Renal cortical epithelial cell (primary cell): ENCODE data around the gene EGLN3. TPM values are rescaled to one million over a fixed set of nuclear protein-coding genes. Genes with fewer than 3 reads are reported as not detected.
"Not testable (repeated sequence)": the region's sequence is repeated elsewhere in the genome, so short reads cannot be mapped to it uniquely, and the experiment has no call there.

Experiments
- DNase-seq: peaks from one replicate; pipeline ENCODE4 v3.0.0-alpha.2; 2011; ENCODE audit warnings: low read depth
- total RNA-seq: library from RNA; depleted of rRNA; stranded (reverse); fragments of >200 nt; gene quantifications from 2 replicates; pipeline ENCODE4 v1.2.3, GENCODE V29; 2014

The EGLN3 gene
- total RNA-seq, 1 donor from 2014 or later: 13.1 TPM

DNA sequence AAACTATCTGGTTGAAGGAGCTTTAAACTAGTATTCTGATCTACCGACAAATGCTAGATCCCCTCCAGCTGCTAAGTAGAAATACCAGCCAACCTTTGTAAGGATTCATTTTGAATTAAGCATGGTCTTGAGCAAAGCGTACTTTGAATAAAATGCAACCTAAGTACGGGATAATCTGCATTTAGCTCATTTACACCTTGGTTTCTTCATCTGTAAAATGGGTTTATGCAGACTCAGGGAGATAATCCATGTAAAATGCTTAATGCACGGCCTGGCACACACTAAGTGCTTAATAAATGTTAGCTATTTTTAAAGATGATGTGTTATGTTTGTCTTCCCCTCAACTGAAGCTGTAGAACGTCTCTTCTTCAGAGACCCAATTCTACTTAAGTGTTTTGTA, 15.9 kb downstream of the EGLN3 start:
- no peak for DNase-seq

DNA sequence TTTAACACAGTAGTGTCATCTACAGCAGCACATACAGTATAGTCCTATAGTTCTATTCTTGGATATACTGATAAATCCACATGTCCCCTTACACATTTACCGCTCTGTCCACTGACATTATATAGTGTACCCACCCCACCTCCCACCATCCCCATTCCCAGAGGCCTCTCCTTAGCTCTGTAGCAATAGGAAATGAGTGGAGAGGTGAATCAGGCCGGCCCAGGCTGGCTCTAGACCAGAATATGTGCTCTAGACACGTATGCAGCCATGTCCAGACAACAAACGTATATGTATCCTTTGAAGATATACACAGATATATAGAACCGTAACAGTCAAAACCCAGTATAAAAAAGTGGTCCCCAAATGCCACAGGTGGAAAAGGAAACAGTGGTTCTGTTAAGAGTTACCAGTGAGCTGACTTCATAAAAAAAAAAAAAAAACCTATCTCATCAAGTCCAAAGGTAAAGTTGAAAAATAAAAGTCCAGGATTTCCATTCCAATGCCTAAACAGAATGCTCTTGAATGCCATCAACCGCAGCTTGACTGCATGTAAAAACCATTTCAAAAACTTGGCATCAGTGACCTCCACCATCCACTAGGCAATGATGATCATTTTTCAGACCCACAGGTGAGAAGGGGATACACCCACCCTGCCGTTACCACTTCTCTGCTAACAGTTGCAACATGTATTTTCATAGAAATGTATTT, 16.7 kb downstream of the EGLN3 start:
- DNase-seq: peak; percentile 83

DNA sequence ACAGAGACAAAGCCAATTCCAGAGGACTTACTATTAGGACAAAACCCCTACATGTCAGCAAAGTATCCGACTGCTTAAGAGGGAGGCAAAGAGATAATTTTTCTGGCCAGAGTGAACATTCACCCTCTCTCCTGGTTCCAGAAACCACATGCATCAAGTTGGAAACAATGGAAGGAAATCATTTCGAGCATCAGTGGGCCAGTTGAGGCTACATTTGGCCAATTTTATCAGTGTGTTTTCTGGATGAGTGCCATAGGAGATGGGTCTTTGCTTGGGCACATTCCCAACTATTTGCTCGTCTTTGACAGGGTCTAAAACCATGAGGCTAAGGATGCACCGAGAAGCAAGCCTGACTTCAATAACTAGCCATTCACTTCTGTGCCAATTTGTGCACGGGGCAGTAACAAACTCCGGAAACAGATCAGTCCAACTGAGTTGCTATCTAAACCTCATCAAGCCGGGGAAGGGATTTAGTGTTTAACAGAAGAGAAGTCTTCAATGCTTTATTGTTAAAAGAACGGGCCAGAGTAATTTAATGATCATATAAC, 17.4 kb downstream of the EGLN3 start:
- no peak for DNase-seq

DNA sequence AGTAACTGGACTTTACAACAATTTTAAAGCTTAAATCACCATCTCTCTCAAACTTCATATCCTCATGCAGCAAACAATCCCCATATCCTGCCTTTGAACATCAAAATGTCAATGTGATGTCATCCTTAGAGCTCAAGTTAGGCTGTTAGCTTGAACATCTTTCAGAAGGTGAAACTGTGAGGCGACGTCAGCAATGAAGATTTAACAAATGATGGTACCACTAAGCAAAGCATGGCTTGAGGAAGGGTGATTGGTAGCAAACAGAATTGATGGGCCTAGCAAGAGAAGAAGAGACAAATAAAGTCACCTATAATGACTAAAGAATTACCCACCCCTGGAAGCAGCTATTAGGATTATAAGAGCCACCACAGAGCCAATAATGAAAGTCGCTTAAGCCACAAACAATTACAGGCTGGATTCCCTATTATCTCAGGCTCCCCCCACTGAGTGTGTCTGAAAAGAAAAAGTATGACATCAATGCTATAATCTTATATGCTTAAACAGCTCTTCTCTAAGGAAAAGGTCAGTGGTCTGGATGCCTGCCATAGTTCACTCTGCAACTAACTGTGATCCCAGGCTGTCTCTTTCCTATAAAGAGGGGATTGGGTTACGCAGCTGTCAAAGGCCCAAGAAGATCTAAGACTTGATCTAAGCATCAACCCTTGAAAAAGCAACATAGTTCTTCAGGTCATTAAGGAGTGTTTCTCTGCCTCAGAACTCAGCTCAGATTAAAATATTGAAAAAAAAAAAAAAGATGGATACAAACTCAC, 18.1 kb downstream of the EGLN3 start:
- no peak for DNase-seq

DNA sequence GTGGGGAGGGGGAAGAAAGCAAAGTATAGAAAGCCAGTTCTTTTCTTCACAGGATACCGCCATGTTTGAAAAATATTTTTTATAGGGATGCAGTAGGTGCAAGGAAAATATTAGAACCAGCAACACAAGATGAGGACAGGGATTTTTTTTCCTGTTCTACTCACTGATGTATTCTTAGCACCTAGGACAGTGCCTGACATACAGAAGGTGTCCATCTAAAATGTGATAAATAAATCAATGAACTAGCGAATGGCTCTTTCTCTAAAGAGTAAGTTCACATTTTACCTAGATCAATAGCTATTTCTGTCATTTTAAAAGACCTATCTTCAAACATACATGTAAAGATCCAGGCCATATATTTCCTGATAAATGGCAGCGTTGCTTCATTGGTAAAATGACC, 18.8 kb downstream of the EGLN3 start:
- DNase-seq: no peak

DNA sequence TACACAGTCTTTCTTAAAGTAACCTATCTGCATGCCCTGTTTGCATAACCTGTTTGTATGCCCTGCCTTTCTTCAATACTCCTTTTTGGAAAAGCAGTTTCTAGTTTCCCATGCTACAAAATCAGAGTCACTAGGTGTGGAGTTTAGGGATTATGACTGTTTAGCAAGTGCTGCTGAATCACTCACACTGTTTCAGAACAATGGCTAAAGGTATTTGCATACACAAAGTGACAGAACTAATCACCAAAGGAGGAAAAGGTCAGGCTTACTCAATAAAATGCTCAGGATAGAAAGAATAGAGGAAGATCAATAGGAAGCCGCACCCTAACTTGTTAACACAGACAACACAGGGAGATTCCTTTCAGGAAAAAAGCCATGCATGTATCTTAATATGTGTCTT, 19.4 kb downstream of the EGLN3 start:
- DNase-seq: peak; percentile 82

DNA sequence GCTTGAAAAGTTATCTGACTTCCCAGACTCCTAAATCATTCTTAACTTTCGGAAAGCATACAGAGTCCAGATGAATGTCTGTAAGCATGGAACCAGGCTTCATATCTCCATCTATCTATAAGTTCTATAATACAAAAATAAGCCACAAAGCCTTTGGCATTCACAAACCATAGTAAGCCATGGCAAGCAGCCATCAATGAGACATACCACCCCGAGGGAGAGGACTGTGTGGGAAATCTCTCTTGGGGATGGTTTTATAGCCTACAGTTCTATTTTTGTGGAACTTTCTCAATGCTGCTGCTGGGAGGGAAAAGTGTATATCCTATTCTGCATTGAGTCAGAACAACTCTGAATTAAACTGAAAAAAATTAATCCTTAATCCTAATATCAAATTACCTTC, 20.4 kb downstream of the EGLN3 start:
- DNase-seq: no peak

DNA sequence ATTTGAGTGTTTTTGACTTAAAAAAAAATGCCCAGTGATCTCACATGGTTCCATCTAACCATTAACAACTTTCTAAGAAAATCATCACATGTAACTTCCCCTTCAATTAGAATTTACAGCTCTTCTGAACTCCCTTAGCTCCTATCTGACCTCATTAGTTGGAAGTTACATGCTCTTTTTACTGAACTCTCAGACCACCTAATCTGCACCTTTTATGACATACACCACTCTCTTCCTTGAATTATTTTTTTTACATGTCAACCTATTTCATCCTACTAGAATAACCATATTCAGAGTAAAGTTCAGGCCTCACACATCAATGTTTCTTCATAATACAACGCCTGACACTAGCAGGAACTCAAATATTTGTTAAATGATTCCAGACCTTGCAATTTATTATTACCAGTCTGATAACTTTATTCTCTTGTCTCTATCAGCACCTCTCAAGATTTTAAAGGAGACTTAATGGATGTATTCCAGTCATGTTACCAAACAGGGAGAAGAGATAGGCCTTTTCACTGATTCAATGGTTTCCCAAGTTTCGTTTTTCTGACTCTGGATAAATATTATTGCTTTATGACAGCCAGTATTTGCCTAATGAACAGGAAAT, 21.0 kb downstream of the EGLN3 start:
- no peak for DNase-seq

DNA sequence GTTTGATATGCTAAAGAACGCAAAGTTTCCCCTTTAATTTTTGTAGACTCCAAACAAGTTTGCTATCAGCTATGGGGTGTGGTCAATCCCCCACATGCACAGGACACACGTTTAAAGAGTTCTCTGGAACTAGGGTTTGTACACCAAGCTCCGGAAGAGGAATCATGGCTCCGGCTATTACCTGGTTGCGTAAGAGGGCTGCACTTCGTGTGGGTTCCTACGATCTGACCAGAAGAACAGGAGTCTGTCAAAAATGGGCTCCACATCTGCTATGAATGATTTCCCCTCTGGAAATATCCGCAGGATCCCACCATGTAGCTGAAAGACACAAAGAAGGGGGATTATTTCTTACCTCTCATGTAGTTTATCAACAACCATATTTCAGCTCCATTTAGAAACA, 22.0 kb downstream of the EGLN3 start:
- no peak for DNase-seq

DNA sequence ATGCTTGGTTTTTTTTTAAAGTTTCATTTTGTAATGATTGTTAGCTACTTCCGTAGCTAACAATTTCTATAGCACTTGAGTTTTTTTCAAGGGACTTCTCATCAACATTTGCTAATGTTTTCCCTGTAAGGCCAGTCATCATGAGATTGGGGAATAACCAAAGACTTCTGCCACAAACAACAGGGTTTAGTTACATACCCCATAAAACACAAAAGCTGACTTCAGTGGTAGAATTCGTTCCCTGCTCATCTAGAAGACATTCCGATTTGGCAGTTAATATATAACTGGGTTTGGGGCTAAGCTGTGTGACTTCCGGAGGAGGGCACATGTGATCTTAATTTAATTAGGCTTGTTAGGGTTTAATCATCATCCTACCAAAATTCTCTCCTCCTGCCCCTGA, 22.9 kb downstream of the EGLN3 start:
- DNase-seq: peak; percentile 61

DNA sequence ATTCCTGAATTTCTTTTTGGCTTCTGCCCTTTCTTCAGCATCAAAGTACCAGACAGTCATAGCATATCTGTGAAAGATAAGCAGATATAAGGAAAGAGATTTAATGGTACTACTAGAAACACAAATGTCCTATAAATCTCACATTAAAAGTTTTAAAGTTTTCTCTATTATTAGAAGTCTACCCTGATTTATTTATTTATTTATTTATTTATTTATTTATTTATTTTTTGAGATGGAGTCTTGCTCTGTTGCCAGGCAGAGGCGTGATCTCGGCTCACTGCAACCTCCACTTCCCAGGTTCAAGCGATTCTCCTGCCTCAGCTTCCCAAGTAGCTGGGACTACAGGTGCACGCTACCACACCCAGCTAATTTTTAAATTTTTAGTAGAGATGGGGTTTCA, 23.9 kb downstream of the EGLN3 start:
- not testable (repeated sequence) for DNase-seq

DNA sequence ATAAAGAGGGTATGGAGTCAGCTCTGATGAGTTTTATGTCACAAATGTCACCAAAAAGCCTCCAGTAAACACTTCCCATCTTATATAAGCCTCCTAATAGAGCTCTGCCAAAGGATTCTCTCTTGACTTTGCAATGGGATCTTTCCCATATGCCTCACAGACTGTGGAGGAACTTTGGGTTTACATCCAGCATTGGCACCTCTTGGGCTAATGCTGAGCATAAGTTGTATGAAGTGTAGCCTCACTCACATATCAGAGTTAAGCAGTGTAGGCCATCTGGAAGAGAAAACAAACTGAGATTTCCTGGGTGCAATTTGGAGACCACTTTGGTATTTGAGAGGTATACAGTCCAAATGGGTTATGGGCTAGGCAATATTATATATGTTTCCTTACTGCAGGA, 24.9 kb downstream of the EGLN3 start:
- no peak for DNase-seq

DNA sequence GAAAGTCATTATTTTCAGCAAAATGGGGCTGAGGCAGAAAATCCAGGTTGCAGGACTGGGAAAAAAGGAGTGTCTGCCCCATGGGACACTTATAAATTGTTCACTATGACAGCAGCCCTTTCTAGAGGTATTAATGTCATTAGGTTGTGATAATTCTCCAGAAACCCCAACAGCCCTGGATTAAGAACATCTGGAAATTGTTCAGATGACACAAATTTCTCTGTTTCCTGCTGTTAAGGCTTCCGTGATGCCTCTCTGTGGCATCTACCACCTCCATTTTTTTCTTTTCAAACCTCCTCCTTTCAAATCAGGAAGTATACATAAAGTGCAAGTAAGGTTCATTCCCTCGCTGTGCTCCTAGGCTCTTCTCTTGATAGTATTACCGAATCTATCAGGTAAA, 25.6 kb downstream of the EGLN3 start:
- no peak for DNase-seq

DNA sequence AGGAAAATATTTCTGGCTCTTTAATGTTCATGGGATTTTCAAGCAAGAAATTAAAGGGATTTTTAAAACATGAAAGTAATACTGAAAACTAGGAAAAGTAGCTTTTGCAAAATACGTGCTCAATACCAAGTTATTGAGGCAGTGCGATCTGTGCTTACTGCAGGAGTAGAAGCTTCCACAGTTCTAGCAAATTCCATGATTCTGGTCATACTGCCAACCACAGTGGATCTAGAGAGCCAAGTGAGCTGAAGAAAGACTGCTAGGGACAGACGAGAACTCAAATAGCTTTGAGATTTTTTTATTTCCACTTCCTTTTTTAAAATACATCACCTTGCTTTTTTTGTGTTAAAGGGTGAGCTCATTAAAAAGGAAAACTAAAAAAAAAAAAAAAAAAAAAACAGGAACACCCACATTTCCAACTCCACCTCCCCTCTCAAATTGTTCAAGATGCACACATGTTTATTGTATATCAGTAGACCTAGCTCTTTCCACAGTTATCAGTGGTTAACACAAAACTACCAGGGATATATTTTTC, 26.2 kb downstream of the EGLN3 start:
- DNase-seq: no peak

DNA sequence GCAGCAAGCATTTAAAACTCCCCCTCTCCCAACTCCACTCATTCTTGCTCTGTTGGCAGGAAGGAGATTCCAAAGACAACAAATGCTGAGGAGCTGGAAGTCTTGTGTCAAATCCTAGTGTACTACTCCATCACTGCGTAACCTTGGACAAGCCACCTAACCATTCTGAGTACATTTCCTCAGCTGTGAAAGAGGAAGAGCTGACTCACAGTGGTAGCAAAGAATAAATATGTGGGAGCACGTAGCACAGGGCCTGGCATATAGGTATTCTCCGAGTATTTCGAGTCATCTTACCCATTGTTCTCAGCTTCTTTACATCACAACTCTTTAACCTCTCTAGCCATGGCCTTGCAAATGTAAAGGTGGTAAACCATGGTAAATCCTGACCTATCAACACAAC, 28.7 kb downstream of the EGLN3 start:
- no peak for DNase-seq

DNA sequence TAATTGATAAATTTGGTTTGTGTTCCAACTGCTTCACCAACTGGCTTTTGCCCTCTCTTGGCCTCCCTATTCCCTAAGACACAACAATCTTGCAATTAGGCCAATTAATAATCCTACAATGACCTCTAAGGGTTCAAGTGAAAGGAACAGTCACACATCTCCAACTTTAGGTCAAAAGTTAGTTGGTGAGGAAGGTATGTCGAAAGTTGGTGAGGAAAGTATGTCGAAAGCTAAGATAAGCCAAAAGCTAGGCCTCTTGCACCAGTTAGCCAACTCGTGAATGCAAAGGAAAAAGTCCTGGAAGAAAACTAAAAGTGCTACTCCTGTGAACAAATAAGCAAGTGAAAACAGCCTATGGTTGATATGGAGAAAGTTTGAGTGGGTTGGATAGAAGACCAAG, 32.6 kb downstream of the EGLN3 start:
- DNase-seq: no peak

DNA sequence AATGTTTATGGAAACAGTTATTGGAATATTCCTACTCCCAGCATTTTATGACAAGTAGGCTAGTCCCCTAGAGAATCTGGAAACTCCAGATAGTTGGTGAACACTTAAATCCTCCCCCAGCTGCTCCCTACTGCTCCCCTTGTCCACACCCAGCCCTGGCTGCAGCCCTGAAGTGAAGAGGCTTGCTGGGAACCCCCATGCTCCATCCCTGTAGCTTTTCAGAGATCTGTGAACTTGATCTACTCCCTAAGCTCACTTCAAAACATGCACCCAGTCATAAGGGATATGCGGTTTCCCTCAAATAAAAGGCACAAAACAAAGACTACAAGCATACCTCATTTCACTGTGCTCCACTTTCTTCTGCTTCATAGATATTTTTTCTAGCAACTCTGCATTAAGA, 33.2 kb downstream of the EGLN3 start:
- no peak for DNase-seq

DNA sequence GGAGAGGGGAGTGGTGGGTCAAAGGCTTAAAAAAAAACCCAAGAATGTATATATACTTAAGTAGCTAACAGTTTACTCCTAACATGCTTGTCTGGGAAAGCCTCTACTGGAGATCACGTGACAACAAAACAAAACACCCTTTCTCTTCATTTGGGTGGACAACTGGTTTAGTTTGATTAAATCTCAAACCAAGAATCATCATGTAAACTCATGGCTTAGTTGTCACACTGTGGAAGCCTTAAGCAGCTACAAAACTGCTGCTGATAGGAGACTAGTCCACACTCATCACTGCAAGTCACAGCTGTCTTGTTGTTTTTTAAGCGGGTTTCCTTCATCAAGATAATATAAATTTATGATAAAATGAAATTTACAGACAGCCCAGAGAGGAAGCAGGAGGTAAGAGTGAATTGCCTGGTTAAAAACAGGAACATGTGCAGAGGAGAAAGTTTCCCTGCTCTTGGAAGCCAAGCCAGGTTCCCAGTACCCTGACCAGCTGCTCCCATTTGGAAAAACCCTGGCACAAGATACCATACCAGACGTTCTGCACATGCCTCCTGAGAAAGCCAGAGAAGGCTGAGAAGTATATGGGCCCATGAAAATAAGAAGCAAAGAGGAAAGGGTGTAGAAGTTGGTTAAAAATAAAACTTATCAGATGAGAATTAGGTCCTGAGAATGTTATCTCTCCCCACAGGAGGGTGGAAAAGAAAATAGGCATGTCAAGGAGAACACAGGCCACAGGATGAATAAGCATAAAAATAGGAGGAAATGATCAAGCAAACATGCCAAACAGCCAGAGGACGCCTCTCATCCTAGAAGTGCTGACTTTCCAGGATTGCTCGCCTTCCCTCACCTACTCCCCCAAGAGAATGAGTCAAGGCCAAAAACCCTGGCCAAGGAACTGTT, 34.0 kb downstream of the EGLN3 start:
- DNase-seq: peak; percentile 74

DNA sequence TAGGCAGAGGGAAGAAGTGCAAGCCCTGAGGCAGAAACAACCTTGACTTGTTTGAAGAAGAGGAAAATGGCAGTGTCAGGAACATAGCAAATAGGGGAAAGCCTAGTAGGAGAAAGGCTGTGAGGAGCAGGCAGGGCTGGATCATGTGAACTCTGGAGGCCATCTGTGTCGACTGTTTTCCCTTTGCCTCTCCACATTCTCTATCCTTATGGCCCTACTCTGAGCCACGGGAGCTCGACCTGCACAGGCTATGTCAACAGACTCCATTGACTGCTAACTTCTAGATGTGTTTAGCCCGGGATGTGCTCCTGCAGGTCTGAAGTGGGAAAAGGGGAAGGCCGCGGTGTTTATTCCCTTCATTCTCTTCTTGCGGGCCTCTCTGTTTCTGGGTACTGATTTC, 35.2 kb downstream of the EGLN3 start:
- DNase-seq: no peak

DNA sequence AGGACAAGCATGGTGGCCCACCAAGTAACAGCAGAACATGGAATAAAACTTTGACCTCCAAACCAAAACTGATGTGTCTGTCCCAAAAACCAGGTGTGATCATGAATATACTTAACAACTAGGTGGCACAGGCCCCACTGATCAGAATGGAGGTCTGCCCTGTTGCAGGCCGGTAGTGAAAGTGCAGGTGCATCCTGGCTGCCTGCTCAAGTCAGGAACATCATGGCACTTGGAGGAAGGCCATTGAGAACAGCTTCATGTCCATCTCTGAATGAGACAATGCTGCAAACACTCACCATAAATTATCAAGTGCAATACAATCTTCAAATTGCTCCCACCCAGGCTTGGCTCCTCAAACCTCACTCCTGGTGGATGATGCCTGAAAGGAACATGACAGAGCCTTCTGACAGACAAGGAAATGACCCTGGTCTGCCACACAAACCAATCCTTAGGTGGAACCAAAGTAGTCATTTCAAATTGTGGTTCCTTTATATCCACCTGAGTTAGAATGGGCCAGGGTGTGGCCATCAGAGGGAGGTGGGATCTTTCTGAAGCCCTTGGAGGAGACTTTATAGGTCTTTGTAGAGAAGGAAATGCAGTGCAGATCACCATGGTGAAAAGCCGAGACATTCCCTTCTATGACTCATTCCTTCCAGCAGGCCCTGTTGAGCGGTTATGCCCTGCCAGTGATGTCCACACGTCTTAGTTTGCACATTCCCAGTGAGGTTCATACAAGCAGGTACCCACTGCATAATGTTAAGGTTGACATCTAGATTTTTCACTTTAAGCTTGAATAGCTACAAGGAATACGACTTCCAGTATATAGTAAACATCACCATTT, 36.0 kb downstream of the EGLN3 start:
- peak; percentile 95 for DNase-seq

DNA sequence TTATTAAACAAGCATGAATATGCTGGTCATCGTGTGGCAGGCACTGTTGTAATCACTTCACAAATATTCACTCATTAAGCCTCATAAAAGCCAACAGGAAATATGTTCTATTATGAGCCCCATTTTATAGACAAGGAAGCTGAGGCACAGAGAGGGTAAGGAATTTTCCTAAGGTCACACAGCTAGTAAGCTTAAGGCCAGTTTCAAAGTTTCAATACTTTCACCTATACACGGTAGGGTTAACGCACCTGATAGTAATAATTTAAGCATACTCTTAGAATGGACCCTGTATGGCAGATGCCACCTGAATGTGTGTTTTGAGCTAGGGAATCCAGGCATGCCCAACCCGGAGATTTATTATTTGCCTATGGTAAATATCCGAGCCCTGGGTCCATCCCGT, 39.8 kb downstream of the EGLN3 start:
- no peak for DNase-seq
